GM18858 (cell line): ENCODE results near the gene MYO7B.
"Not testable (repeated sequence)": the region's sequence is repeated elsewhere in the genome, so short reads cannot be mapped to it uniquely, and the experiment has no call there.

ENCODE experiments used
- ATAC-seq: cut with Tn5 transposase; IDR thresholded peaks from one replicate; pipeline ENCODE4 v1.9.1; 2021; ENCODE audit not compliant: unreplicated experiment

The MYO7B gene

GRCh38 chr2:127551221-127551930 is 15.9 kb downstream of the MYO7B start:
- no peak for ATAC-seq

GRCh38 chr2:127552336-127552735 is 16.9 kb downstream of the MYO7B start:
- no peak for ATAC-seq

DNA sequence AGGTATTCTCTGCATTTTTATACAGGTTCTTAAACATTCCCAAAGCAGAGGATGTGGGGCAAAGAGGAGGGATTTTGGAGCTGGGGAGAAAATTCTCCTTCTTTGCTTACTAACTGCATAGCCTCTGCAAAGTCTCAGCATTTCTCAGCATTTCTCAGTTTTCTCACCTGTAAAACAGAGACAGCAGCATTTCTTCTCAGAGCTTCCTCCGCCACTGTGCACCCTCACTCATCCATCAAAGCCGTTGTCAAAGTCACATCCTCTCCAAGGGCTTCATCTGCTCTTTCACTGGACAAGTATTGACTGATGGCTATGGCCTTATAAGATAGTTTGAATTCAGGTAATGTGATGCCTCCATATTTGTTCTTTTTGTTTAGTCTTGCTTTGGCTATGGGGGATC is 17.4 kb downstream of the MYO7B start:
- no peak for ATAC-seq

DNA sequence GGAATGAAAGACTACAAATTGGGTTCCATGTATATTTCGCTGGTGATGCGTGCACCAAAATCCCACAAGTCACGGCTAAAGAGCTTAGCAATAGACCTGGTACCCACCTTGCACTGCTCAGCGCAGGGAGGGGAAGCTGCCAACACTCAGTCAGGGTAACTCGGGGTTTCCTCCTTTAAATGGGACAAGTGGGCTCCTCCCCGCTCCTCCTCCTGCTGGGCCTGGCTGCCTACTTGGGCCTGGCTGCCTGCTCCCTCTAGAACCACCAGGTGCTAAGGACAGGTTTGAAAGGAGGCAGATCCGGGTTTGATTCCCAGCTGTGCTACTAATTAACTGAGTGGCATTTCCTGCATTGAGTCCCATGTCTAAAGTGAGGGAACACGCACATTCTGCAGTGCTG is 23.4 kb downstream of the MYO7B start:
- ATAC-seq, result no peak

- ATAC-seq, result no peak
Measured at GRCh38 chr2:127559454-127559853, 24.0 kb downstream of the MYO7B start.

- no peak for ATAC-seq
Measured at GRCh38 chr2:127560201-127560930, 24.9 kb downstream of the MYO7B start.

GRCh38 chr2:127560931-127561280 is 25.4 kb downstream of the MYO7B start:
- no peak for ATAC-seq

- no peak for ATAC-seq
Measured at GRCh38 chr2:127561371-127561770, 25.9 kb downstream of the MYO7B start.

DNA sequence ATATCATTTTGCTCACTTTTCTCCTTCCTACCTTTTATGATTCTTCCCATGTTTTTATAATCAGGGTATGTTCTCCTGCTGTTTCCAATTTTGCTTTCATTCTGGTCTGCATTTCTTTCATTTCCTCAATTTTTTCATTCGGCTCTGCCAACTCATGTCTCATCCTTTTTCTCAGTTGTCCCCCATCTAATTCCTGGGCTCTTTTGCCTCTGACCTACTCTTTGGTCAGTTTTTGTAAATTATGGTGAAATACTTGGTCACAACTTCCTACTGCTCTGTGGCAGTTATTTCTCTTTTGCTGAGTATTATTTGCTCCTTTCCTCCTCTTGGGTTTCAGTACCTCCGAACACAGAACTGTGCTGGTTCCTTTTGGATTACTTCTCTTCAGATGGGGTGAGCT is 27.5 kb downstream of the MYO7B start:
- no peak for ATAC-seq

GRCh38 chr2:127563458-127564428 is 28.3 kb downstream of the MYO7B start:
- ATAC-seq, result peak; percentile 98

GRCh38 chr2:127564429-127565260 is 29.2 kb downstream of the MYO7B start:
- ATAC-seq, result no peak

- ATAC-seq, result no peak
Measured at GRCh38 chr2:127565261-127566138, 30.0 kb downstream of the MYO7B start.

GRCh38 chr2:127566139-127566417 is 30.6 kb downstream of the MYO7B start:
- no peak for ATAC-seq

DNA sequence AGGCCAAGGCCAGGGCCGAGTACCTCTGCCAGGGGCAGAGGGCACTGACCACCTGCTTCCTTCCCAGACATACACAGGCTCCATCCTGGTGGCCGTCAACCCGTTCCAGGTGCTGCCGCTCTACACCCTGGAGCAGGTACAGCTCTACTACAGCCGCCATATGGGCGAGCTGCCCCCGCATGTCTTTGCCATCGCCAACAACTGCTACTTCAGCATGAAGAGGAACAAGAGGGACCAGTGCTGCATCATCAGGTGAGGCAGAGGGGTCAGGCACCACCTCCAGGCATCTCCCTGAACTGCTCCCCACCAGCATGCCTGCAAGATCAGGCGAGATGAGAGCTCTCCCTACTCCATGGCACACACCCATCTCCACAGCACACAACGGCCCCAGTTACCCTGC is 31.1 kb downstream of the MYO7B start:
- ATAC-seq, result no peak

DNA sequence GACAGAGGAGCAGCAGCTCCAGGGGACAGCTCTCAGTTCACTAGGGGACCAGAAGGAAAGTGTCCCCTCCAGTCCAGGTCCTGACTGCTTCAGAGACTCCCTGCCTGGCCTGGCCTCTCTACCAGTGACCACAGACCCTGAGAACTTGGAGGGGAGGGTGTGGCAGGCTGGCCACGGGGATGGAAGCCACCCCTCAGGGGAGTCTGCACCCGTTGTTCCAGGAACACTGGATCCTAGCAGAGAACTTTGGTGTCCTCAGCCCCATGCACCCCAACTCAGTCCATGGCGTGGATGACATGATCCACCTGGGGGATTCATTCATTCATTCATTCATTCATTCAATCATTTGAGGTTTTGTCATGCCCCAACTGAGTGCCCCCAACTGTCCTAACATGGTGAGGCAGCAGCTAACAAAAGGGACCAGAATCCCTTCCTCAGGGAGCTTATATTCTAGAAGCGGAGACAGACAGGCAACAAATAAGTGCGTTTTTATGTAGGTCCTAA is 31.9 kb downstream of the MYO7B start:
- no peak for ATAC-seq

GRCh38 chr2:127568128-127568527 is 32.6 kb downstream of the MYO7B start:
- no peak for ATAC-seq

DNA sequence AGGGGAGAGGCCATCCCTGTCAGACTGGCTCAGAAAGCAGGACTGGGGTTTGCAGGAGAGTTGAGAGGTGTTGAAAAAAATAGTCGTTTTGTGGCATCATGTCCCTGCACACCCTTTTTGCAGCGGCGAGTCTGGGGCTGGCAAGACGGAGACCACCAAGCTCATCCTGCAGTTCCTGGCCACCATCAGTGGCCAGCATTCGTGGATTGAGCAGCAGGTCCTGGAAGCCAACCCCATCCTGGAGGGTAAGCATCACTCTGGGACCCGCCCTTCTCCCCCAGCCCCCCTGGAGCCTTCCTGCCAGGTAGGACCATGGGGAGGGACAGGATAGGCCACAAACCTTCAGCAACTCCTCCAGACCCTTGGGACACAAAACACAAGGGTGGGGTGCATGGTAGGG is 34.2 kb downstream of the MYO7B start:
- no peak for ATAC-seq

DNA sequence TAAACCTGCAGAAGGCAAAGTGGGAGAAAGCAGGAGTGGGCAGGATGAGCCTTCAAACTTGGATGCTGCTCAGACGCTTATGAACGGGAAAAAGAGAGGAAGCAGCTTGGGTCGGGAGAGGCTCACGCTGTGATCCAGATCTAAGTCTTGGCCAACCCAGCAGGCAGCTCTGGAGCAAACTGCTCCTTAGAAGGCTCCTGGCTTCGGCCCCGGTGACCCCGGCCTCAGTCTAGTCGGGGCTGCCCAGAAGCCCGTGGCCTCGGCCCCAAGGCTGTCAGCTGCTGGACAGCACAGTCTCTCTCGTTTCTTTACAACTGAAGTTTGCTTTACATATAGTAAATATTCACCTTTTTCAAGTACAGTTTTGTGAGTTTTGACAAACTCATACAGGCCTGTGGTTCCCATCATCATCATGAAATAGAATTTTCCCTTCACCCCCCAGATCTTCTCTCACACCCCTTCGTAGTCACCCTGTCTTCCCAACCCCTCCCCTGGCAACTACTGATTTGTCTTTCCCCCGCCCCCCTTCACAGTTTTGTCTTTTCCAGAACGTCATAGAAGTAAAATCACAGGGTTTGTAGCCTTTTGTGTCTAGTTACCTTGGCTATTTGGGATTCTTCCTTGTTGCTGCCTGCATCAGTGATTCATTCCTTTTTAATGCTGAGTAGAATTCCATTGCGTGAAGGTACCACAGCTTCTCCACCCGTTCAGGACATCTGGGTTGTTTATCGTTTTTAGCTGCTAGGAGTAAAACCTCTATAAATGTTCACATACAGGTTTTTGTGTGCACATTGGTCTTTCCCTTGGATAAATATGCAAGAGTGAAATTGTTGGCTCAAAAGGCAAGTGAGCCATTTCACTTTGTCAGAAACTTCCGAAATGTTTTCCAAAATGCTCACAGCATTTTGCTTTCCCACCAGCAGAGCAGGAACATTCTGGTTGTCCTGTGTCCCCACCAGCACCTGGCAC is 35.1 kb downstream of the MYO7B start:
- no peak for ATAC-seq

DNA sequence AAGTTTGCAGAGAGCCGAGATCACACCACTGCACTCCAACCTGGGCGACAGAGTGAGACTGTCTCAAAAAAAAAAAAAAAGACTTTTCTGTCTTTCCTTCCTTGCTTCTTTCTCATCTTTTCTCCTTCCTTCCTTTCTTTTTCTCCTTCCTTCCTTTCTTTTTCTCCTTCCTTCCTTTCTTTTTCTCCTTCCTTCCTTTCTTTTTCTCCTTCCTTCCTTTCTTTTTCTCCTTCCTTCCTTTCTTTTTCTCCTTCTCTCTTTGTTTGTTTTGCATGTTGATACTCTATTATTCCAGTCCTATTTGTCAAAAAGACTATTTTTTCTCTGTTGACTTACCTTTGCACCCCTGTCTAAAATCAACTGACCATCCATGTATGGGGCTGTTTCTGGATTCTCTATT is 36.9 kb downstream of the MYO7B start:
- ATAC-seq, result not testable (repeated sequence)
